Adrenal gland (tissue), 12 donors: Measurements from ENCODE around the gene ADAMTS17. TPM values are rescaled to one million over a fixed set of nuclear protein-coding genes. Genes with fewer than 3 reads are reported as not detected.

Source experiments
- DNase-seq, 7 donors: peaks; one replicate each; pipeline ENCODE4 v3.0.0-alpha.2; 2019 to 2020
- H3K27ac ChIP-seq, 5 donors: fragments of 200-600 bp; sonication (generic) in 4 of 5; 1 replicate in 3 of 5; 2 replicates in 2 of 5; pipeline versions ENCODE4 v1.5.1 to v1.8.0; 2016 to 2020; ENCODE audit warnings: mild to moderate bottlenecking in 1 of 5
- H3K27me3 ChIP-seq: fragments of 200-600 bp; 2 replicates; pipeline ENCODE4 v1.8.0; 2021
- H3K36me3 ChIP-seq, 2 donors: fragments of 200-600 bp; replicated peaks in 1 of 2; 1 replicate in 1 of 2; 2 replicates in 1 of 2; pipeline versions ENCODE4 v1.5.1 to v1.8.0; 2018 to 2022
- H3K4me1 ChIP-seq, 2 donors: fragments of 200-600 bp; replicated peaks in 1 of 2; 1 replicate in 1 of 2; 2 replicates in 1 of 2; pipeline versions ENCODE4 v1.5.1 to v1.8.0; 2018 to 2021
- H3K4me3 ChIP-seq, 4 donors: fragments of 200-600 bp; sonication (generic) in 3 of 4; one replicate each; pipeline ENCODE4 v1.5.1; 2016 to 2018
- H3K9me3 ChIP-seq, 3 donors: fragments of 200-600 bp; sonication (generic) in 1 of 3; replicated peaks in 1 of 3; 1 replicate in 2 of 3; 2 replicates in 1 of 3; pipeline versions ENCODE4 v1.5.1 to v1.8.0; 2016 to 2021
- POLR2A ChIP-seq, 2 donors: fragments of 450-650 bp; IDR thresholded peaks; one replicate each; pipeline ENCODE4 v1.6.1; 2017; ENCODE audit warnings: antibody characterized with exemption in 2 of 2, mild to moderate bottlenecking in 2 of 2, moderate library complexity in 1 of 2
- WGBS, 4 donors: extraction: QIAGEN DNeasy Blood & Tissue Kit in 2 of 4; methylation state at CpG; one replicate each; pipeline versions ENCODE4 v1.1.5 to v1.1.7; 2013 to 2017; 5-methylcytosine and 5-hydroxymethylcytosine counted together
- intact Hi-C, 2 donors: fragments of 100-400 bp; cut with DNase I; formaldehyde crosslinking; loops; one replicate each; pipeline versions ENCODE4 v1.14.1 to v1.15.0; 2022 to 2023
- polyA plus RNA-seq, 3 donors: library from polyadenylated mRNA; stranded (reverse); fragments of 200-250 nt in 2 of 3; fragments of 350-450 nt in 1 of 3; fragmentation: Illumina TruSeq in 1 of 3; extraction: RNeasy Lipid Tissue Mini Kit (QIAGEN cat#74804) in 1 of 3; gene quantifications; one replicate each; pipeline ENCODE4 v1.2.3, GENCODE V29; 2013 to 2014
- total RNA-seq, 9 donors: library from RNA; depleted of rRNA in 4 of 9; stranded (reverse); fragments of >200 nt in 4 of 9; fragments of 120-200 nt in 1 of 9; fragmentation: NEBNext Ultra II Directional in 1 of 9; extraction: Animal tissue kit (Norgen Biotek cat#: 25700) in 1 of 9; gene quantifications; one replicate each; pipeline versions ENCODE4 v1.1.0 to v1.2.4, GENCODE V29; 2013 to 2023
- TF ChIP-seq, protein P1 (sequence below), 6 experiments: fragments of 450-650 bp in 4 of 6; fragments of 200-600 bp in 2 of 6; sonication (generic) in 1 of 6; IDR thresholded peaks; 1 replicate in 5 of 6; 2 replicates in 1 of 6; pipeline versions ENCODE4 v1.5.1 to v1.8.0; 2016 to 2021; ENCODE audit warnings: antibody characterized with exemption in 6 of 6, mild to moderate bottlenecking in 2 of 6, moderate library complexity in 1 of 6
- donor health status: healthy with polysubstance abuse.
- donor health status: Bipolar disorder and iron deficiency.
- donor health status: DM: yes; HTN: yes; CAD: no.
- donor health status: DM: no; HTN: no; CAD: no.
- donor health status: DM: no; HTN: no; CAD: no.
- donor health status: DM: yes; HTN: yes; CAD: no.

The ADAMTS17 gene
- total and polyA plus RNA-seq, 12 donors, result 0.51 to 14.8 (median 2.9) TPM

GRCh38 chr15:100111125-100112060, 230.4 kb downstream of the ADAMTS17 start:
- peak overlapping the region in 3 of 5 donors; percentile 43 to 90 (median 44) for H3K27ac ChIP-seq
- H3K4me1 ChIP-seq, result peaks cover 14 to 48% of the 10 kb centered on the region in 2 donors
- peak in 1 of 2 donors; percentile 8 for TF ChIP-seq POLR2A (IDR thresholded peaks at IDR 0.05)
- TF ChIP-seq, protein P1, sequence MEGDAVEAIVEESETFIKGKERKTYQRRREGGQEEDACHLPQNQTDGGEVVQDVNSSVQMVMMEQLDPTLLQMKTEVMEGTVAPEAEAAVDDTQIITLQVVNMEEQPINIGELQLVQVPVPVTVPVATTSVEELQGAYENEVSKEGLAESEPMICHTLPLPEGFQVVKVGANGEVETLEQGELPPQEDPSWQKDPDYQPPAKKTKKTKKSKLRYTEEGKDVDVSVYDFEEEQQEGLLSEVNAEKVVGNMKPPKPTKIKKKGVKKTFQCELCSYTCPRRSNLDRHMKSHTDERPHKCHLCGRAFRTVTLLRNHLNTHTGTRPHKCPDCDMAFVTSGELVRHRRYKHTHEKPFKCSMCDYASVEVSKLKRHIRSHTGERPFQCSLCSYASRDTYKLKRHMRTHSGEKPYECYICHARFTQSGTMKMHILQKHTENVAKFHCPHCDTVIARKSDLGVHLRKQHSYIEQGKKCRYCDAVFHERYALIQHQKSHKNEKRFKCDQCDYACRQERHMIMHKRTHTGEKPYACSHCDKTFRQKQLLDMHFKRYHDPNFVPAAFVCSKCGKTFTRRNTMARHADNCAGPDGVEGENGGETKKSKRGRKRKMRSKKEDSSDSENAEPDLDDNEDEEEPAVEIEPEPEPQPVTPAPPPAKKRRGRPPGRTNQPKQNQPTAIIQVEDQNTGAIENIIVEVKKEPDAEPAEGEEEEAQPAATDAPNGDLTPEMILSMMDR (IDR thresholded peaks at IDR 0.05), result no peak
- intact Hi-C loops, result loop anchor here (10.0 kb wide), 2 partner anchors 137 to 147 kb away; no protein-coding TSS in a partner anchor
- H3K4me3 ChIP-seq, result no peak overlapping the region
- WGBS, 4 donors, result 47 to 52% (median 50%) methylated on average over 14 to 15 of the region's 15 CpGs
- no peaks in the 10 kb centered on the region for H3K36me3 ChIP-seq
- no peaks in the 10 kb centered on the region for H3K27me3 ChIP-seq
- no peaks in the 10 kb centered on the region for H3K9me3 ChIP-seq
- peak; percentile 66 to 87 (median 77) for DNase-seq

DNA sequence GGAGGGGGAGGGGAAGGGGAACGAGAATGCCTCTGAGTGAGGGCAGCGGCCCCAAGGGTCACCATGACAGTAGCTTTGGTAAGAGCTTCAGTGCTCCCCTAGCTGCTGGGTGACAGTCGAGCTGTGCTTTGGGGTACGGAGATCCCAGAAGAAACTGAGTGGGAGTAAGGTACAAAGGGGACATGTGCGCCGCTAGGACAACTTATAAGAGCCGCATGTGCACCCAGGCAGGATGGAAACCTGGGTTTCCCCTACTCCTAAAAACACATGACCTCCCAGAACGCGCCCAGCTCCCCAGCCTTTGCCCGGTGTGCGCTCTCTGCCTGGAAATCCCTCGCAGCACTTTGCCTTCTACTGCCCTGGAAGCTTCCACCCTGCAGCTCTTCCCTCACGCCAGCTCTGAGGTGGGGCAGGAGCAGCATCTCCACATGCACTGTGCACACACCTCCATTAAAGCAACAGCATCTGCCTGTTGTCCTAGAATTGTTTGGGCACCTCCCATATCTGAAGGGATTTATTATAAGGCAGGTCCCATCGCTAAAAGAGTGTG, 232.2 kb downstream of the ADAMTS17 start:
- WGBS, 4 donors, result 87 to 97% (median 91%) methylated on average over 11 to 14 of the region's 14 CpGs
- no peak for TF ChIP-seq POLR2A (IDR thresholded peaks at IDR 0.05)
- TF ChIP-seq, protein P1 (IDR thresholded peaks at IDR 0.05), result no peak
- H3K9me3 ChIP-seq, result no peaks in the 10 kb centered on the region
- DNase-seq, result peak in 4 of 7 donors; percentile 3 to 39 (median 15)
- H3K4me3 ChIP-seq, result no peak overlapping the region
- no peak overlapping the region for H3K27ac ChIP-seq
- peaks cover 14 to 43% of the 10 kb centered on the region in 2 donors for H3K4me1 ChIP-seq
- intact Hi-C loops, result loop anchor here (10.0 kb wide), 2 partner anchors 135 to 145 kb away; no protein-coding TSS in a partner anchor
- H3K27me3 ChIP-seq, result no peaks in the 10 kb centered on the region
- no peaks in the 10 kb centered on the region for H3K36me3 ChIP-seq

DNA sequence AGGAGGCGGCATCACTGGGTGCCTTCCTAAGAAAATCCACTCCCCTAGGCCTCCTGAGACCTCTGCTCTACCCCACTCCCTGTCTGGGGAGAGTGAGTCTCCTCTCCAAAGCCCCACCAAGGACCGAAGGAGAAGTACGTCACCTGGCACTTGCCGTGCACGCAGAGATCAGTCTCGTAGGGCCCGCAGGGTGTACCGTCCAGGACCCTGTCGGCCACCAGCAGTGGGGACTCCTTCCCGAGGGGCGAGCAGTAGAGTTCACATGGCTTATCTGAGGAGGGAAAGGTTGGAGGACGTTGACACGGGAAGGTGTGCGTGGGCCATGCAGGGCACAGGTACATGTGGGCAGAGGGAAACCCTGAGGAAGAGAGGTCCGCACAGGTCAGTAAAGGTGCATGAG, 232.9 kb downstream of the ADAMTS17 start:
- TF ChIP-seq, protein P1 (IDR thresholded peaks at IDR 0.05), result no peak
- no peak for TF ChIP-seq POLR2A (IDR thresholded peaks at IDR 0.05)
- WGBS, 4 donors, result 94 to 99% (median 97%) methylated on average over 5 to 15 of the region's 15 CpGs
- no peaks in the 10 kb centered on the region for H3K9me3 ChIP-seq
- no peaks in the 10 kb centered on the region for H3K27me3 ChIP-seq
- no peaks in the 10 kb centered on the region for H3K36me3 ChIP-seq
- intact Hi-C loops, result no loop called here
- peaks cover 14 to 39% of the 10 kb centered on the region in 2 donors for H3K4me1 ChIP-seq
- DNase-seq, result peak in 4 of 7 donors; percentile 4 to 24 (median 18)
- H3K27ac ChIP-seq, result no peak overlapping the region
- no peak overlapping the region for H3K4me3 ChIP-seq

DNA sequence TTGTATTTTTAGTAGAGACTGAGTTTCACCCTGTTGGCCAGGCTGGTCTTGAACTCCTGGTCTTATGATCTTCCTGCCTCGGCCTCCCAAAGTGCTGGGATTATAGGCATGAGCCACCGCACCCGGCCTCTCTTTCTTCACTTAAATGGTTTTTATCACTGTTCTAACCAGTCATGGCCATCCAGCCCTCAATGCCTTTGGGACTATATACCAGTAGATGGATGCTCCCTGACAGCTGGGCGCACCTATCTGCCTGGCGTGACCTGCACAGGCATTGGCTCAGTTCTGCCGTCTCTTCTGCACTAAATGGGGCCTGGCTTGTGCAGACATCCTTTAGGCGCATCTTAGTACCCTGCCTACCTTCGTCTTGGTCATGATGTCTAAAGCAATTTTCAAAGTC, 233.4 kb downstream of the ADAMTS17 start:
- H3K36me3 ChIP-seq, result no peaks in the 10 kb centered on the region
- peak in 4 of 7 donors; percentile 1 to 39 (median 6) for DNase-seq
- H3K27me3 ChIP-seq, result no peaks in the 10 kb centered on the region
- peaks cover 14 to 34% of the 10 kb centered on the region in 2 donors for H3K4me1 ChIP-seq
- H3K4me3 ChIP-seq, result no peak overlapping the region
- no peaks in the 10 kb centered on the region for H3K9me3 ChIP-seq
- intact Hi-C loops, result no loop called here
- WGBS, 4 donors, result 98 to 99% (median 98%) methylated on average over 8 of the region's 8 CpGs
- no peak overlapping the region for H3K27ac ChIP-seq
- TF ChIP-seq, protein P1 (IDR thresholded peaks at IDR 0.05), result no peak
- no peak for TF ChIP-seq POLR2A (IDR thresholded peaks at IDR 0.05)
